HepG2 (cell line): ENCODE measurements around the gene SF3B6. TPM values are rescaled to one million over a fixed set of nuclear protein-coding genes. Genes with fewer than 3 reads are reported as not detected.
A peak's percentile ranks its signal among the peaks of the same experiment; 100 is the strongest.

Experiments used
- CHCHD3 ChIP-seq: sonication (generic); formaldehyde crosslinking; IDR thresholded peaks from 2 replicates; pipeline ENCODE4 v1.8.0; 2022; ENCODE audit warnings: mild to moderate bottlenecking, missing genetic modification reagents, moderate library complexity
- KMT2B ChIP-seq: IDR thresholded peaks from 2 replicates; pipeline ENCODE4 v1.6.1; 2016; ENCODE audit warnings: missing genetic modification reagents, missing compliant biosample characterization
- NFKB2 ChIP-seq: sonication (generic); formaldehyde crosslinking; IDR thresholded peaks from 2 replicates; pipeline ENCODE4 v1.4.0; 2020; ENCODE audit warnings: missing genetic modification reagents, borderline replicate concordance
- NR0B2 ChIP-seq: sonication (generic); formaldehyde crosslinking; IDR thresholded peaks from 2 replicates; pipeline ENCODE4 v1.4.0; 2020; ENCODE audit warnings: mild to moderate bottlenecking, missing genetic modification reagents
- RCOR2 ChIP-seq: IDR thresholded peaks from 2 replicates; pipeline ENCODE4 v1.6.1; 2016; ENCODE audit warnings: missing biosample characterization, missing genetic modification reagents
- SNAPC2 ChIP-seq: sonication (generic); formaldehyde crosslinking; IDR thresholded peaks from 2 replicates; pipeline ENCODE4 v1.8.1; 2022; ENCODE audit warnings: mild to moderate bottlenecking, missing genetic modification reagents
- YY1 ChIP-seq: IDR thresholded peaks from 2 replicates; pipeline ENCODE4 v1.6.1; 2011; ENCODE audit warnings: low read length, low read depth, moderate library complexity, mild to moderate bottlenecking; ENCODE audit not compliant: insufficient read depth, insufficient replicate concordance
- ZKSCAN1 ChIP-seq: fragments of 150-350 bp; IDR thresholded peaks from 2 replicates; pipeline ENCODE4 v1.6.1; 2014; ENCODE audit warnings: low read length
- ZNF12 ChIP-seq: sonication (generic); formaldehyde crosslinking; IDR thresholded peaks from 2 replicates; pipeline ENCODE4 v1.5.0; 2020; ENCODE audit warnings: missing genetic modification reagents
- ZNF451 ChIP-seq: sonication (generic); formaldehyde crosslinking; IDR thresholded peaks from 2 replicates; pipeline ENCODE4 v1.5.0; 2020; ENCODE audit warnings: mild to moderate bottlenecking, missing genetic modification reagents
- ZNF709 ChIP-seq: sonication (generic); formaldehyde crosslinking; IDR thresholded peaks from 2 replicates; pipeline ENCODE4 v1.5.0; 2020; ENCODE audit warnings: mild to moderate bottlenecking, missing genetic modification reagents
- ZNF780A ChIP-seq: sonication (generic); formaldehyde crosslinking; IDR thresholded peaks from 2 replicates; pipeline ENCODE4 v1.8.0; 2022; ENCODE audit warnings: mild to moderate bottlenecking, missing genetic modification reagents, moderate library complexity
- ZNF879 ChIP-seq: sonication (generic); formaldehyde crosslinking; IDR thresholded peaks from 2 replicates; pipeline ENCODE4 v1.8.1; 2023; ENCODE audit warnings: missing genetic modification reagents
- polyA plus RNA-seq, 8 experiments: library from polyadenylated mRNA; depleted of rRNA in 3 of 8; stranded (reverse) in 7 of 8; unstranded in 1 of 8; fragments of >200 nt; fragmentation: Illumina TruSeq in 4 of 8; extraction: Trizol in 4 of 8; gene quantifications; 2 replicates each; pipeline versions ENCODE4 v1.2.1 to v1.2.3, GENCODE V29; 2011 to 2016; ENCODE audit warnings: low read depth in 4 of 8, missing spikeins in 1 of 8, mixed read lengths in 1 of 8; ENCODE audit not compliant: insufficient read depth in 1 of 8
- total RNA-seq, 5 experiments: library from RNA; depleted of rRNA; stranded (reverse); fragments of >200 nt; fragmentation: Illumina TruSeq; extraction: Trizol; gene quantifications; 2 replicates each; pipeline ENCODE4 v1.2.3, GENCODE V29; 2016; ENCODE audit warnings: low read depth in 1 of 5
- TF ChIP-seq, protein P1 (sequence below), 2 experiments: sonication (generic) in 1 of 2; formaldehyde crosslinking in 1 of 2; IDR thresholded peaks; 2 replicates each; pipeline versions ENCODE4 v1.5.1 to v1.6.1; 2011 to 2020; ENCODE audit warnings: borderline replicate concordance in 1 of 2, low read depth in 1 of 2, low read length in 1 of 2, mild to moderate bottlenecking in 1 of 2, missing genetic modification reagents in 1 of 2, moderate library complexity in 1 of 2
- TF ChIP-seq, protein P2 (sequence below): sonication (generic); formaldehyde crosslinking; IDR thresholded peaks from 2 replicates; pipeline ENCODE4 v1.8.0; 2022; ENCODE audit warnings: mild to moderate bottlenecking, missing genetic modification reagents; ENCODE audit not compliant: insufficient replicate concordance
- TF ChIP-seq, protein P3 (sequence below): IDR thresholded peaks from 2 replicates; pipeline ENCODE4 v1.6.1; 2016; ENCODE audit warnings: missing genetic modification reagents, missing compliant biosample characterization
- TF ChIP-seq, protein P4 (sequence below): sonication (generic); formaldehyde crosslinking; IDR thresholded peaks from 2 replicates; pipeline ENCODE4 v1.5.0; 2020; ENCODE audit warnings: mild to moderate bottlenecking, missing genetic modification reagents
- TF ChIP-seq, protein P5 (sequence below): sonication (generic); formaldehyde crosslinking; IDR thresholded peaks from 2 replicates; pipeline ENCODE4 v1.5.0; 2020; ENCODE audit warnings: mild to moderate bottlenecking, low read depth, missing genetic modification reagents, borderline replicate concordance

Gene SF3B6
- total and polyA plus RNA-seq, 2 of the 13 experiments (the other 11 are each of a cell fraction or from before 2014, with no cell fraction given): 177 to 182 TPM

- TF ChIP-seq, protein P1, sequence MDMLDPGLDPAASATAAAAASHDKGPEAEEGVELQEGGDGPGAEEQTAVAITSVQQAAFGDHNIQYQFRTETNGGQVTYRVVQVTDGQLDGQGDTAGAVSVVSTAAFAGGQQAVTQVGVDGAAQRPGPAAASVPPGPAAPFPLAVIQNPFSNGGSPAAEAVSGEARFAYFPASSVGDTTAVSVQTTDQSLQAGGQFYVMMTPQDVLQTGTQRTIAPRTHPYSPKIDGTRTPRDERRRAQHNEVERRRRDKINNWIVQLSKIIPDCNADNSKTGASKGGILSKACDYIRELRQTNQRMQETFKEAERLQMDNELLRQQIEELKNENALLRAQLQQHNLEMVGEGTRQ (IDR thresholded peaks at IDR 0.05; ENCODE audit: low read depth, low read length): no peak
- TF ChIP-seq, protein P1 (CRISPR knock-in tag; IDR thresholded peaks at IDR 0.05; ENCODE audit: borderline replicate concordance): peak; percentile 88; the same call in 1 of the 2 replicates
- TF ChIP-seq NR0B2 (peak; percentile 86), YY1 (peak; percentile 88), ZNF451 (CRISPR knock-in tag) (peak; percentile 96), KMT2B (CRISPR knock-in tag) (peak; percentile 99), SNAPC2 (CRISPR knock-in tag) (peak; percentile 92), ZNF879 (CRISPR knock-in tag) (no peak), ZKSCAN1 (peak; percentile 78), NFKB2 (CRISPR knock-in tag) (peak; percentile 88; the same call in 1 of the 2 replicates), RCOR2 (CRISPR knock-in tag) (peak; percentile 86), ZNF12 (CRISPR knock-in tag) (peak; percentile 79; the same call in 1 of the 2 replicates), CHCHD3 (no peak), ZNF709 (CRISPR knock-in tag) (peak; percentile 52; the same call in 1 of the 2 replicates), ZNF780A (CRISPR knock-in tag) (peak; percentile 86; the same call in 1 of the 2 replicates)
- TF ChIP-seq, protein P2, sequence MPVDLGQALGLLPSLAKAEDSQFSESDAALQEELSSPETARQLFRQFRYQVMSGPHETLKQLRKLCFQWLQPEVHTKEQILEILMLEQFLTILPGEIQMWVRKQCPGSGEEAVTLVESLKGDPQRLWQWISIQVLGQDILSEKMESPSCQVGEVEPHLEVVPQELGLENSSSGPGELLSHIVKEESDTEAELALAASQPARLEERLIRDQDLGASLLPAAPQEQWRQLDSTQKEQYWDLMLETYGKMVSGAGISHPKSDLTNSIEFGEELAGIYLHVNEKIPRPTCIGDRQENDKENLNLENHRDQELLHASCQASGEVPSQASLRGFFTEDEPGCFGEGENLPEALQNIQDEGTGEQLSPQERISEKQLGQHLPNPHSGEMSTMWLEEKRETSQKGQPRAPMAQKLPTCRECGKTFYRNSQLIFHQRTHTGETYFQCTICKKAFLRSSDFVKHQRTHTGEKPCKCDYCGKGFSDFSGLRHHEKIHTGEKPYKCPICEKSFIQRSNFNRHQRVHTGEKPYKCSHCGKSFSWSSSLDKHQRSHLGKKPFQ (CRISPR knock-in tag): peak; percentile 82
- TF ChIP-seq, protein P3, sequence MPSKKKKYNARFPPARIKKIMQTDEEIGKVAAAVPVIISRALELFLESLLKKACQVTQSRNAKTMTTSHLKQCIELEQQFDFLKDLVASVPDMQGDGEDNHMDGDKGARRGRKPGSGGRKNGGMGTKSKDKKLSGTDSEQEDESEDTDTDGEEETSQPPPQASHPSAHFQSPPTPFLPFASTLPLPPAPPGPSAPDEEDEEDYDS (CRISPR knock-in tag): peak; percentile 86
- TF ChIP-seq, protein P4, sequence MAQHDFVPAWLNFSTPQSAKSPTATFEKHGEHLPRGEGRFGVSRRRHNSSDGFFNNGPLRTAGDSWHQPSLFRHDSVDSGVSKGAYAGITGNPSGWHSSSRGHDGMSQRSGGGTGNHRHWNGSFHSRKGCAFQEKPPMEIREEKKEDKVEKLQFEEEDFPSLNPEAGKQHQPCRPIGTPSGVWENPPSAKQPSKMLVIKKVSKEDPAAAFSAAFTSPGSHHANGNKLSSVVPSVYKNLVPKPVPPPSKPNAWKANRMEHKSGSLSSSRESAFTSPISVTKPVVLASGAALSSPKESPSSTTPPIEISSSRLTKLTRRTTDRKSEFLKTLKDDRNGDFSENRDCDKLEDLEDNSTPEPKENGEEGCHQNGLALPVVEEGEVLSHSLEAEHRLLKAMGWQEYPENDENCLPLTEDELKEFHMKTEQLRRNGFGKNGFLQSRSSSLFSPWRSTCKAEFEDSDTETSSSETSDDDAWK: no peak
- TF ChIP-seq, protein P5, sequence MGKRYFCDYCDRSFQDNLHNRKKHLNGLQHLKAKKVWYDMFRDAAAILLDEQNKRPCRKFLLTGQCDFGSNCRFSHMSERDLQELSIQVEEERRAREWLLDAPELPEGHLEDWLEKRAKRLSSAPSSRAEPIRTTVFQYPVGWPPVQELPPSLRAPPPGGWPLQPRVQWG: no peak
Measured at GRCh38 chr2:24075915-24076848, at the start of gene SF3B6 (continued).
